SK-N-SH (cell line): ENCODE data around the gene KCNJ3.

ENCODE experiments used
- CTCF ChIP-seq: fragments of 200-600 bp; sonication (generic); IDR thresholded peaks from 2 replicates; pipeline ENCODE4 v1.6.1; 2017; ENCODE audit warnings: antibody characterized with exemption, mild to moderate bottlenecking, moderate library complexity
- EP300 ChIP-seq, 2 experiments: IDR thresholded peaks; 2 replicates each; pipeline versions ENCODE4 v1.4.0 to v1.6.1; 2012; ENCODE audit warnings: borderline replicate concordance in 1 of 2, low read depth in 1 of 2, low read length in 1 of 2
- FOXJ3 ChIP-seq: sonication (generic); formaldehyde crosslinking; IDR thresholded peaks from 2 replicates; pipeline ENCODE4 v1.5.1; 2020; ENCODE audit warnings: mild to moderate bottlenecking, missing genetic modification reagents
- PBX3 ChIP-seq: IDR thresholded peaks from 2 replicates; pipeline ENCODE4; 2012
- POLR2AphosphoS5 ChIP-seq: IDR thresholded peaks from 2 replicates; pipeline ENCODE4 v1.6.1; 2012; ENCODE audit warnings: low read depth, low read length
- SIN3A ChIP-seq: IDR thresholded peaks from 2 replicates; pipeline ENCODE4 v1.6.1; 2012; ENCODE audit warnings: low read depth, mild to moderate bottlenecking, low read length, moderate library complexity, borderline replicate concordance
- SMC3 ChIP-seq: IDR thresholded peaks from 2 replicates; pipeline ENCODE4 v1.6.1; 2012; ENCODE audit warnings: low read depth, low read length, improper control_type of control experiment
- TAF1 ChIP-seq: IDR thresholded peaks from 2 replicates; pipeline ENCODE4 v1.6.1; 2012; ENCODE audit warnings: low read depth, mild to moderate bottlenecking, low read length, moderate library complexity, borderline replicate concordance

- TF ChIP-seq CTCF (no peak), SMC3 (no peak), TAF1 (no peak), POLR2AphosphoS5 (no peak), PBX3 (no peak), SIN3A (no peak), FOXJ3 (CRISPR knock-in tag) (no peak), EP300 (IDR thresholded peaks at IDR 0.05; ENCODE audit: borderline replicate concordance in 1 of 2, low read depth in 1 of 2, low read length in 1 of 2) (no peak)
Measured at GRCh38 chr2:154698721-154699574, 453 bp downstream of the KCNJ3 start.
